GM21825 (cell line): ENCODE measurements around the gene TSSK2.
"Not testable (repeated sequence)": the region's sequence is repeated elsewhere in the genome, so short reads cannot be mapped to it uniquely, and the experiment has no call there.

Experiments
- ATAC-seq: cut with Tn5 transposase; IDR thresholded peaks from one replicate; pipeline ENCODE4 v1.9.1; 2021; ENCODE audit warnings: mild to moderate bottlenecking, moderate library complexity; ENCODE audit not compliant: unreplicated experiment

TSSK2 gene

DNA sequence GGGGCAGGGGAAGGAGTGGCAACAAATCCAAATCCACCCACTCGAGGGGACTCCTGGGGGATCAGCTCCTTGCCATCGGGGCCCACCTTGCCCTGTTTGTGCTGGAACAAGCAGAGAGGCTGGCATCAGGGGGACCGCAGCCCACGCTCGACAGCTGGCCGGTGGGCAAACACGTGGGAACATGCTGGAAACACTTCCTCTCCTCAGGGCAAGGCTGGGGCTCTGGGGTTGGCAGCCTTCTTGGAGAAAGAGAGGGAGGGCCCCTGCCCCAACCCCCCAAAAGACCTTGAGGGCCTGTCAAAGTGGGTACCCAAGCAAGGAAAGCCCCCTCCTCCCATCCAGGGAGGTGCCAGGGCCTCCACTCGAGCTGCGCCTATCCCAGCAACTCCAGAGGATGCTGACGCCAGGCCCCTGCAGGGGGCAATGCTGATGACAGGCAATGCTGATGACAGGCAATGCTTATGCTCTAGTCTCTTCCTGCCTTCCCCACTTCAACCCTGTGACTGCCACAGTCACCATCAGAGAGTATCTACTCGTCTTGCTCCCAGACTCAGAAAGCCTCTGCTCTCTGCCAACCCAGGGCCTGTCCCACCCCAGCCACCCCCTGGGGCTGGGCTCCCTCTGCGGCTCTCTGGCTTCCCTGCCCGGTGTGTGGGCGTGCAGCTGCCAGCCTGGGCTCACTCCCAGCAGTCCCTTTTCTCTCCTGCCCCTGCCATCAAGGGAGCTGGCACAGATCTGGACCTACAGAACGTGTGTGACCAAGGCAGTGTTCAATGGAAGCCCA, 7.3 kb downstream of the TSSK2 start:
- no peak for ATAC-seq

DNA sequence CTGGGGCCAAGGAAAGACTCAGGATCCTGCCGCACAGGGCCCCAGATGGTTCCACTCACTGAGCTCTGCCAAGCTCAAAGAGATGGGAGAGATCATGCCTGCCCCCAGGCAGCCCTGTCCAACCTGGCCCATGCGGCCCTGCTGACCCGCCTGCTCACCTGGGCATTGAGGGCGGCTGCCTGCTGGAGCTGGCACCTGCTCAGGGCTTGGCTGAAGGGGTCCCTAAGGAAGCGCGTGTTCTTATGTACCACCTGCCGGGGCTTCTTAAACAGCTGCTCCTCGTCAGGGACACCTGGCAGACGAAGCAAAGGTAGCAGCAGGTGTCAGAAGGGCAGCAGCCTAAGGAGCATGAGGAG, 7.9 kb downstream of the TSSK2 start:
- no peak for ATAC-seq

DNA sequence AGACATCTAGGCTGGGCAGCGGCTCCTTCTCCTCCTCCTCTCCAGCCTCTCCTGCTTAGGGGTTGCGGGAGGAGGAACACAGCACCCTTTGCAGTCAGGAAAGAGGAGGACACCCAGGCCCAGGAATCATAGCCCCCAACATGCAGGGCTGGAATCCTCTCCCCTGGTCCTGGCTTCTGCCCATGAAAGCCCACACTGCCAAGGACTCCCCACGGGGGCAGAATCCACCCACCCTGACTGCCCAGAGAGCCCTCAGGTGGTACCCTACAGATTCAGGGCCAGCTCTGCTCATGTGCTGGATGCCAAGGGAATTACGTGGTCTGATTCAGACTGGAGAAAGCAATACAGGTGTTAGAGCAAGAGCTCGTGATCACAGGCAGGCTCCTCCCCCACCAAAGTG, 8.9 kb downstream of the TSSK2 start:
- ATAC-seq: no peak

DNA sequence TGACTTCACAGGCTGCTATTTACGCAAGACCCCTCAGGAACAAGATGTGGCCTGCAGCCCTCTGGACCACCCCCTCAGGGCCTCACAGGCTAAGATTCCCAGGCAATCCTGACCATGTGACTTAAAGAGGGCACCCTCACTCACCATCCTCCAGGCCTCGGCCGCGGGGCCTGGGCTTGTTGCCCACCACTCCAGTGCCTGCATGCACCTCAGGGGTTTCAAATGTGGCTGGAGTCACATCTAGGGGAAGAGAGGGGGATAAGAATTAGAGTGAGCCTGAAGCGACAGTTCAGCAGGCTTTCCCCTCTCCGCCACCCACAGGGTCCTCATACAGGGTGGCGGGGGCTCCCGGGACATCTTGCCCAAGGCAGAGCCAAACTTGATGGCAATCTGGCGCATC, 11.3 kb downstream of the TSSK2 start:
- ATAC-seq: no peak

- ATAC-seq: no peak
These were observed 12.1 kb downstream of the TSSK2 start for GRCh38 chr22:19143212-19143611.

DNA sequence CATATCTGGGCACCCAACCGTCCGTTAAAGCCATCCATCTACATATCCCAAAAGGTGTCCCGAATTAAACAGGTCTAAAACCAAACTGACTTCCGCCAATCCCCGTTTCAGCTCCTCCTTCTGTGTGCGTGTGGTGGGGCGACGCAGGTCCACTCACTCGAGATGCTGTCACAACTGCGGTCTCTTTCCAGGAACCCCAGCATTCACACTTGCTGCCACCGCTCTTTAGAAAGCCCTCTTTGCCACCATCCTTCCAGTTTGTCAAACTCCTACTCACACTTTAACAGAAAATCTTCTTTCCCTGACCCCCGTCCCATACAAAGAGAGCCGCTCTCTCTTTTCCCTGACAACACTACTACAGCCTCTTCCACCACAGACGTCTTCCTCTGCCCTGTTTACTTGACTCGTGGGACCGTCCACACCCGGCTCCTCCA, 12.9 kb downstream of the TSSK2 start:
- no peak for ATAC-seq

GRCh38 chr22:19146215-19146968, 15.3 kb downstream of the TSSK2 start:
- no peak for ATAC-seq

GRCh38 chr22:19147195-19147780, 16.2 kb downstream of the TSSK2 start:
- no peak for ATAC-seq

GRCh38 chr22:19148417-19149046, 17.4 kb downstream of the TSSK2 start:
- no peak for ATAC-seq

DNA sequence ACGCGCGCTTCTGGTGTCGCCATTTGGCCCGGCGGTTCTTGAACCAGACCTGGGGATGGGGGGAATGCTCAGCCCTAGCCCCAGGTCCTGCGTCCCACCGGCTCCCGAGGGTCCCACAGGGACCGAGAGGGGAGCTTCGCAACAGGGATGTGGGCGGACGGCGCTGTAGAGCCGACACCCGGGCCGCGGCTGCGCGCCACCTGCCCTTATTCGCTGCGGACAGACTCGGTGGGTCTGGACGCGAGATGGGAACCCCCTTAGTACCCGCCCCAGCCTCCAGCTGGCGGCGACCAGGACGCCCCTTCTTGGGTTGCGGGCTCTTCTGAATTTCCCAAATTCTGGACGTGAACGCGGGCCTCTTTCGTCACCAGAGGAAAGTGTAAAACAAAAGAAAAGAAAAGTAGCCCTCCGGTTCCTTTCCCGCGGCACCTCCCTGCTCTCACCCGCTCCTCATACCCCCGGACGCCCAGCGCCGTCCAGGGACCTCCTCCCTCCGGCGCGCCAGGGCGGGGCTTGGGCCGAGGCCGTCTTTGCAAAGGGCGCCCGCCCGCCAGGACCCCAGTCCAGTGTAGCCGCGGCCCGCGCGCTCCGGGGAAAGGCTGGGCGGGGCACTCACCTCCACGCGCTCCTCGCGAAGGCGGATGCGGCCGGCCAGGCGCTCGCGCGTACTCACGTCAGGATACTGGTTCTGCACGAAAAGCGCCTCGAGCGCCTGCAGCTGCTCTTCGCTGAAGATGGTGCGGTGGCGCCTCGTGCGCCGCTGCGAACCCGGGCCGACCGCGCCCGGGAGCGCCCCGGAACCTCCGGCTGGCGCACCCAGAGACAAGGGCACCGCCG, 18.2 kb downstream of the TSSK2 start:
- no peak for ATAC-seq

GRCh38 chr22:19149991-19150390, 18.9 kb downstream of the TSSK2 start, which contains the start of gene GSC2:
GSC2 (minus strand) TSS chr22:19150292; CDS start chr22:19150283, 9 bp downstream.
- no peak for ATAC-seq

- ATAC-seq: no peak
These were observed 19.6 kb downstream of the TSSK2 start for GRCh38 chr22:19150482-19151328.

DNA sequence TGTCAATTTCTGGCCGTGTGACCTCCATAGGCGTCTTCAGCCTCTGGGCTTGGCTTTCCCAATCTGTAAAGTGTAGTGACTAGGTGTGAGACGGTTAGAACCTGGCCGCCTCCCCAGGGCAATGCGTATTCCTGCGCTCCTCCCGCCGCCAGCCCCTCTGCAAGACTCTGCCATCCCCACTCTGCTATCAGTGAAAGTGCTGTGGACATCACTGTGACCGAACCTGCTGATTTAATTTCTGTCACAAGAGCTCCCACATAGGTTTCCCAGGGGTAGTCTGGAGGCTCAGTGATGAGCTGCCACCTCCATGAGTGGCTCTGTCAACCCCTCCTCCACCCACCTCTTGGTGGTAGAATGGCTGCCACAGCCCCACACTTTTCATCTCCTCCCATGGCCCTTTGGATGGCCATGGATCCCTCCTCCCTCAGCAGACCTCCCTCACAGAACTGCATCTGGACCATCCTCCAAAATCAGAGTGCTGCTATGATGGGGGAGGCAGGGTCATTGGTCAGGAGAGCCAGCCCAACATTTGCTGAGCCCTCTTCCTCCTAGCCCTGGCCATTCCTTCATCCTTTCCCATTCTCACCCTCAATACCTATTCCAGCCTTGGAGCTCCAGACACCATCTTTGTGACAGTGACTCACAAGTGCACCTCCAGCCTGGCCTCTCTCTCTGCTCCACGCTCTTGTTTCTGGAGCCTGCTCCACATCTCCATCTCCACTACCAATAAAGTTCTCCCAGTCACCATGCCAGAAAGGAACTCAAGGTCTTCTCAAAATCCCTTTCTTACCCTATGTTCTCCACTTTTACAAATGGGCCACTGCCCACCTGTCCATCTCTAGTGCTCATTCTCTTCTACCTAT, 20.5 kb downstream of the TSSK2 start:
- ATAC-seq: no peak

GRCh38 chr22:19152942-19153883, 22.1 kb downstream of the TSSK2 start:
- no peak for ATAC-seq

DNA sequence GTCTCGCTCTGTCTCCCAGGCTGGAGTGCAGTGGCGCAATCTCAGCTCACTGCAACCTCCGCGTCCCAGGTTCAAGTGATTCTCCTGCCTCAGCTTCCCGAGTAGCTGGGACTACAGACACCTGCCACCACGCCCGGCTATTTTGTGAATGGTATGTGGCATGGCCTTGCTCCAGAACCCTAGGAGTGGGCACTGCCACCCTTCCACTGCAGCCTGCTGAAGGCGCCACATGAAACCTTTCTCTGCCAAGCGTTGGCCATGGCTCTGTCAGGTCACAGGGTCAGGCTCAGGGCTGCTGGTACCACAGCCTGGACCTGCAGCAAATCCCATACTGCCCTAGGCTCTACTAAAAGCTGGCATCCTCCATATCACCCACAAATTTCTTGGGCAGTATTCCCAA, 25.0 kb downstream of the TSSK2 start:
- ATAC-seq: not testable (repeated sequence)

DNA sequence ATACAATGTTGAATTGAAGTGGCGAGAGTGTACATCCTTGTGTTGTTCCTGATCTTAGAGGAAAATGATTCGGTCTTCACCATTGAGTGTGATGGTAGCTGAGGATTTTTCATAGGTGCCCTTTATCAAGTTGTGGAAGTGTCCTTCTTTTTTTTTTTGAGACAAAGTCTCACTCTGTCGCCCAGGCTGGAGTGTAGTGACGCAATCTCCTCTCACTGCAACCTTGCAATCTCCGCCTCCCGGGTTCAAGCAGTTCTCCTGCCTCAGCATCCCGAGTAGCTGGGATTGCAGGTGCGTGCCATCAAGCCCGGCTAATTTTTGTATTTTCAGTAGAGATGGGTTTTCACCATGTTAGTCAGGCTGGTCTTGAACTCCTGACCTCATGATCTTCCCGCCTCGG, 27.5 kb downstream of the TSSK2 start:
- ATAC-seq: not testable (repeated sequence)

DNA sequence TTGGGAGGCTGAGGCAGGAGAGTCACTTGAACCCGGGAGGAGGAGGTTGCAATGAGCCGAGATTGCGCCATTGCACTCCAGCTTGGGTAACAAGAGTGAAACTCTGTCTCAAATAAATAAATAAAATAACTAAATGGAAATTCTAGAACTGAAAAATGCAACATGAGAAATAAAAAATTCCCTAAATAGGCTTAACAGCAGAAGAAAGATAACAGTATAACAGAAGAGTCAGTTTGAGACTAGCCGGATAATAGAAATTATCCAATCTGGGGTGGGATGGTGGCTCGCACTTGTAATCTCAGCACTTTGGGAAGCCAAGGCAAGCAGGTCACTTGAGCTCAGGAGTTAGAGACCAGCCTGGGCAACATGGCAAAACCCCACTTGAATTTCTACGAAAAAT, 33.3 kb downstream of the TSSK2 start:
- no peak for ATAC-seq

- ATAC-seq: no peak
These were observed 35.3 kb downstream of the TSSK2 start for GRCh38 chr22:19166421-19166820.
